Progenitor cell of endocrine pancreas (in vitro differentiated cells): ENCODE data around the gene DCPS. TPM values are rescaled to one million over a fixed set of nuclear protein-coding genes. Genes with fewer than 3 reads are reported as not detected.
"Not testable (repeated sequence)": the region's sequence is repeated elsewhere in the genome, so short reads cannot be mapped to it uniquely, and the experiment has no call there.

Experiments
- DNase-seq: peaks from one replicate; pipeline ENCODE4 v3.0.0; 2021; ENCODE audit warnings: low spot score; ENCODE audit not compliant: unreplicated experiment
- H3K27ac Mint-ChIP-seq: 2 replicates; pipeline ENCODE4 v1.8.0; 2021; ENCODE audit warnings: mild to moderate bottlenecking, moderate library complexity, mixed read lengths
- H3K27me3 Mint-ChIP-seq: 2 replicates; pipeline ENCODE4 v1.8.0; 2021; ENCODE audit warnings: mixed read lengths
- H3K36me3 Mint-ChIP-seq: 2 replicates; pipeline ENCODE4 v1.8.0; 2022; ENCODE audit warnings: mixed read lengths; ENCODE audit not compliant: insufficient read depth
- H3K4me1 Mint-ChIP-seq: 2 replicates; pipeline ENCODE4 v1.8.0; 2021; ENCODE audit warnings: low read depth, mixed read lengths
- H3K4me3 Mint-ChIP-seq: 2 replicates; pipeline ENCODE4 v1.8.0; 2021; ENCODE audit warnings: low read depth, mild to moderate bottlenecking, moderate library complexity, mixed read lengths
- H3K9me3 Mint-ChIP-seq: 2 replicates; pipeline ENCODE4 v1.8.0; 2021; ENCODE audit warnings: low read depth, mixed read lengths
- total RNA-seq: library from RNA; stranded (reverse); gene quantifications from 2 replicates; pipeline ENCODE4 v1.2.1, GENCODE V29; 2021
- TF ChIP-seq, protein P1 (sequence below): fragments of 200-600 bp; sonication (generic); IDR thresholded peaks from one replicate; pipeline ENCODE4 v1.5.0; 2021; ENCODE audit warnings: antibody characterized with exemption, mild to moderate bottlenecking; ENCODE audit not compliant: unreplicated experiment

Gene DCPS
- total RNA-seq, 1 donor from 2014 or later, result 17.9 TPM

DNA sequence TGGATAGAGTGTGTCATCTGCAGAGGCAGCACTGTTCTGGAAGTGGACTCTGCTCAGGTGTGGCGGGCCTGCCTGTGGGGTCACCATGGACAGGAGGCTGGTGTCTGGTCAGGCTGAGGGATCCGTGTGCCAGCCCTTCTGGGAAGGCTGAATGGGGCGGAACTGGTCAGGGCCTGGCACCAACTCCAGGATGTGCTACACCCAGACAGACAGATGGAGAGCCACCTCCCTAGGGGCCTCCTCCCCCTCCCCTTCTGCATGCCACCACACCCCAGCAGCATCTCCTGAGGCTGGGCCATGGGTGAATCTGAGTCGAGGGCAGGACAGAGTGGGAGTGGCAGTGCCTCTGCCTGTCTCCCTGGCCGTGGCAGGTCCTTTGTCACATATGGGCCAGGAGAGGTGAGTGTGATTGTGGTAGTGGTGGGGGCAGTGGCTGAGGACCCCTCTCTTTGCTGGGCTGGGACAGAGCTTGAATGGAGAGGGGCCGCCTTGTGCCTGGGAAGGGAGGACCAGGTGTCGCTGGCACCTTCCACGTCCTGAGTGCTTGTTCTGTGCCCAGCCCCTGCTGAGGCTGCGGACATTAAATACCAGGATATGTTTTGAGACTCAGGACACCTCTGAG is 80.7 kb downstream of the DCPS start:
- H3K36me3 Mint-ChIP-seq, result no peaks in the 10 kb centered on the region
- TF ChIP-seq, protein P1, sequence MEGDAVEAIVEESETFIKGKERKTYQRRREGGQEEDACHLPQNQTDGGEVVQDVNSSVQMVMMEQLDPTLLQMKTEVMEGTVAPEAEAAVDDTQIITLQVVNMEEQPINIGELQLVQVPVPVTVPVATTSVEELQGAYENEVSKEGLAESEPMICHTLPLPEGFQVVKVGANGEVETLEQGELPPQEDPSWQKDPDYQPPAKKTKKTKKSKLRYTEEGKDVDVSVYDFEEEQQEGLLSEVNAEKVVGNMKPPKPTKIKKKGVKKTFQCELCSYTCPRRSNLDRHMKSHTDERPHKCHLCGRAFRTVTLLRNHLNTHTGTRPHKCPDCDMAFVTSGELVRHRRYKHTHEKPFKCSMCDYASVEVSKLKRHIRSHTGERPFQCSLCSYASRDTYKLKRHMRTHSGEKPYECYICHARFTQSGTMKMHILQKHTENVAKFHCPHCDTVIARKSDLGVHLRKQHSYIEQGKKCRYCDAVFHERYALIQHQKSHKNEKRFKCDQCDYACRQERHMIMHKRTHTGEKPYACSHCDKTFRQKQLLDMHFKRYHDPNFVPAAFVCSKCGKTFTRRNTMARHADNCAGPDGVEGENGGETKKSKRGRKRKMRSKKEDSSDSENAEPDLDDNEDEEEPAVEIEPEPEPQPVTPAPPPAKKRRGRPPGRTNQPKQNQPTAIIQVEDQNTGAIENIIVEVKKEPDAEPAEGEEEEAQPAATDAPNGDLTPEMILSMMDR, result no peak
- no peak overlapping the region for H3K27ac Mint-ChIP-seq
- H3K4me1 Mint-ChIP-seq, result peaks cover 4% of the 10 kb centered on the region
- no peak for DNase-seq
- no peaks in the 10 kb centered on the region for H3K9me3 Mint-ChIP-seq
- H3K4me3 Mint-ChIP-seq, result no peak overlapping the region
- H3K27me3 Mint-ChIP-seq, result no peaks in the 10 kb centered on the region

DNA sequence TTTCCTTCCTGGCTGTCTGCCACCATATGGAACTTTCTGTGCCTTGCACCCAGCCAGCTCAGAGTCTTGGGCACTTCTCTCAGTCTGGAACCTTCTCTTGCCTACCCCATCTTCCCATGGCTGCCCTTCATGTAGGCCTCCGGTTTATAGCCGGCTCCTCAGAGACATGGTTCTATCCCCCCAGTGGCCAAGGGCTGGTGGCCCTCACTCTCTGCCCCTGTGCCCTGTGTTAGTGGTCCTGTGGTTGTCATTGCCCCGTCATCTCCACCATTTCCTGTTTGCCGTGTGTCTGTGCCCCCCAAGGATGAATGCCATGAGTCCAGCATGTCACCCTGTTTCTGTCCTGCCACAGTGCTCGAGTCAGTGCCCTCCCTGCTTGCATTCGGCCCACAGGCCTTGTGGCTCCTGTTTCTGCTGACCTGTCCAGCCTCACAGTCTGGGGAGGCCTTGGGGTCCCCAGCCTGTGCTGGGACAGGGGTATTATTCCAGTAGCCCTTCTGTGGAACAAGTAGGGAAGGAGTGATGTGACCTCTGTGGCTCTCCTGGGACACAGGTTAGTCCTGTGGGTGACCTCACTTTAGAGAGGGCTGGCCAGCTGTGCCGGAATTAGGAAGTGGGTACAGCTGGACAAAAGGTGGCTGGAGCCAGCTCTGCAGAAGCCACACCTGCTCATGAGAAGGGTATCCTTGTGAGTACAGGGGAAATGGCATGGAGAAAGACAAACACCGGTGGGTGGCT is 82.3 kb downstream of the DCPS start:
- Mint-ChIP-seq H3K27me3 (no peaks in the 10 kb centered on the region), H3K4me3 (no peak overlapping the region), H3K36me3 (no peaks in the 10 kb centered on the region), H3K4me1 (peaks cover 4% of the 10 kb centered on the region), H3K9me3 (no peaks in the 10 kb centered on the region), H3K27ac (no peak overlapping the region)
- TF ChIP-seq, protein P1, result no peak
- DNase-seq, result no peak

DNA sequence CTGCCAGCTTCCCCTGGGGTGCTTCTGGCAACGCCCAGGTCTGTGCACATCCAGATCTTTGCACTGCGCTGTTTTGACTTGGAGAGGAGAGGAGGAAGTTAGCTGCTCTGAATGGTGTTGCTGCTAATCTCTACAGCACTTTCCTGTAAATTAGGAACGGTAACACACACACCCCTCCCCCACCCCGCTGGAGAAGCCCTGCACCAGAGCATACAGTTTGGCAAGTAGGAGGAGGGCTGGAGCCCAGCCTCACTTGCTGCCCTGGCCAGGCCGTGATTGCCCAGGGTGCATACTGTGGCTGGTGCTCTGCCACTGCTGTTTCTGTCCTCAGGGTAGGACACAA is 82.8 kb downstream of the DCPS start:
- H3K27me3 Mint-ChIP-seq, H3K4me1 Mint-ChIP-seq, DNase-seq, H3K4me3 Mint-ChIP-seq, H3K36me3 Mint-ChIP-seq, H3K27ac Mint-ChIP-seq, H3K9me3 Mint-ChIP-seq: not testable (repeated sequence)

DNA sequence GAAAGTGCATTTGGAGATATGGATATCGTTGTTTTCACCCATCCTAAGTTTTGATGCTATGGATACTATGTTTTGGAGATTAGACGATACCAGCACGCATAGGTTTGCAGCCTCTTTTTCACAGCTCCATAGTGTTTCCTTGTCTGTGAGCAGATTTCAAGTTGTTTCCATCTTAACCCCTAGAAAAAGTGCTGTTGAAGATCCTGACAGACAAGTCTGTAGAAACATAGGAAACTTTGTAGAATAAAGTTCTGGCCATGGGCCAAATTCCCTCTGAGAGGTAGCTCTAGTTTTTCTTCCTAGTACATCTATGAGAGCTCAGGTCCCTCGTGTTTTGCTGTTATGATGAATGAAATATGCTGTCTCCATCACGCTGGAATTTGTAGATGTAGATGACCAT is 84.0 kb downstream of the DCPS start:
- Mint-ChIP-seq H3K4me3 (no peak overlapping the region), H3K27ac (no peak overlapping the region)
- TF ChIP-seq, protein P1, result no peak

DNA sequence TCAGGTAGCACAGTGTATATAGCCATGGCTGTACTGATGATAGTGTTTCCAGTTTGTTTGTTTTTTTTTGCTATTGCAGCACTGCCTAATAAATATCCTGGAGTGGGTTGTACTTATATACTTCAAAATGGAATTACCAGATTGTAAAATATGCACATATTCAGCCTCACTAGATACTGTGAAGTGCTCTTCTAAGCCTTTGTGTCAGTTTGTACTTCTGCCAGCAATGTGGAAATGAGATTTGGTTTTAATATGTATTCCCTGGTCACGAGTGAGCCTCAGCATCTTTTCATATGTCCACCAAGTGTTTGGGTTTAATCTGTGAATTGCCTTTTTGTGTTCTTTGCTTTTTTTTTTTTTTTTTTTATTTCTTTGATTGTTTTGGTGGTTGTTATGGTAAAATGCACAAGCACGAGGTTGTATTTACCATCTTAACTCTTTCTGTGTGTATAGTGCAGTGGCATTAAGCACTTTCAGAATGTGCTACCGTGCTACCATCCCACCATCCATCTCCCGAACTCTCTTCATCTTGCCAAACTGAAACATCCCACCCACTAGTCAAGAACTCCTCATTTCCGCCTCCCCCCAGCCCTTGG is 86.5 kb downstream of the DCPS start:
- no peaks in the 10 kb centered on the region for H3K27me3 Mint-ChIP-seq
- H3K4me3 Mint-ChIP-seq, result no peak overlapping the region
- H3K9me3 Mint-ChIP-seq, result no peaks in the 10 kb centered on the region
- peaks cover 4% of the 10 kb centered on the region for H3K4me1 Mint-ChIP-seq
- H3K27ac Mint-ChIP-seq, result no peak overlapping the region
- no peaks in the 10 kb centered on the region for H3K36me3 Mint-ChIP-seq
- TF ChIP-seq, protein P1, result no peak
- DNase-seq, result no peak

More for the DNA sequence above, 84.0 kb downstream of the DCPS start:
- Mint-ChIP-seq H3K9me3 (no peaks in the 10 kb centered on the region), H3K36me3 (no peaks in the 10 kb centered on the region), H3K27me3 (no peaks in the 10 kb centered on the region), H3K4me1 (peaks cover 4% of the 10 kb centered on the region)
- DNase-seq, result no peak
